ENCODE measurements around the gene C13orf46.

DNA sequence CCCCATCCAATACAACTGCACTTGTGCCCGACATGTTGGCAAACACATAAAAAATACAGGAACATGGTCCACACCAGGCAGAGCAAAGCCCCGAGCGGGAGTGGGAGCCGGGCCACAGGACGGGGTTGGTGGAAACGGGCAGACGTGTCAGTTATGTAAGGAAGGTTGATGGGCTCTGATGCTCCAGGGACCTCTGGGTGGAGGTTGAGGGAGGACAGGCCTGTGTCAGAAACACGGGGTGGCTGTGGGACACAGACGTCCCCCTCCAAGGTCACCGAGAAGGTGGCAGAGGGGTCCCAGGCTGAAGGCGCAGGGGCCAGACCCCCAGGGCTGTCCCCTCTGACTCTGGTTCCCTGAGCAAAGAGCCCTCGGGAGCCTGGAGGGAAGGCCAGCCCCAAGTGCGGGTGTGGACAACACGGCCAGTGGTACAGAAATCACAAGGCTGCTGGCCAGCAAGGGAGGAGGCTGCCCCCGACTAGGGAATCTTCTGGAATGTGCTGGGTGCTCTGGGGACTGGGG is 31.4 kb upstream of the C13orf46 start:
- TF ChIP-seq, protein P1, sequence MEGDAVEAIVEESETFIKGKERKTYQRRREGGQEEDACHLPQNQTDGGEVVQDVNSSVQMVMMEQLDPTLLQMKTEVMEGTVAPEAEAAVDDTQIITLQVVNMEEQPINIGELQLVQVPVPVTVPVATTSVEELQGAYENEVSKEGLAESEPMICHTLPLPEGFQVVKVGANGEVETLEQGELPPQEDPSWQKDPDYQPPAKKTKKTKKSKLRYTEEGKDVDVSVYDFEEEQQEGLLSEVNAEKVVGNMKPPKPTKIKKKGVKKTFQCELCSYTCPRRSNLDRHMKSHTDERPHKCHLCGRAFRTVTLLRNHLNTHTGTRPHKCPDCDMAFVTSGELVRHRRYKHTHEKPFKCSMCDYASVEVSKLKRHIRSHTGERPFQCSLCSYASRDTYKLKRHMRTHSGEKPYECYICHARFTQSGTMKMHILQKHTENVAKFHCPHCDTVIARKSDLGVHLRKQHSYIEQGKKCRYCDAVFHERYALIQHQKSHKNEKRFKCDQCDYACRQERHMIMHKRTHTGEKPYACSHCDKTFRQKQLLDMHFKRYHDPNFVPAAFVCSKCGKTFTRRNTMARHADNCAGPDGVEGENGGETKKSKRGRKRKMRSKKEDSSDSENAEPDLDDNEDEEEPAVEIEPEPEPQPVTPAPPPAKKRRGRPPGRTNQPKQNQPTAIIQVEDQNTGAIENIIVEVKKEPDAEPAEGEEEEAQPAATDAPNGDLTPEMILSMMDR (IDR thresholded peaks at IDR 0.05) = no peak
- no peak for TF ChIP-seq POLR2A (IDR thresholded peaks at IDR 0.05)

Data from body of pancreas (tissue), 4 donors.